Esophagus mucosa (tissue), 1 donor: ENCODE results near the gene KLRF1. TPM values are rescaled to one million over a fixed set of nuclear protein-coding genes. Genes with fewer than 3 reads are reported as not detected.

Experiments
- ATAC-seq: fragments of 200-7000 bp; cut with Tn5 transposase; one replicate; pipeline ENCODE4 v1.9.1; 2020
- total RNA-seq: library from RNA; stranded (reverse); gene quantifications from one replicate; pipeline ENCODE4 v1.2.4, GENCODE V29; 2023
- donor health status: DM: yes; HTN: yes; CAD: no.

Gene KLRF1
- total RNA-seq, 1 donor from 2014 or later = 0.36 TPM

- no peak for ATAC-seq
Observed at GRCh38 chr12:9809866-9810265, 17.4 kb upstream of the KLRF1 start.

GRCh38 chr12:9810671-9811070, 16.6 kb upstream of the KLRF1 start:
- ATAC-seq = no peak

- ATAC-seq = no peak
Observed at GRCh38 chr12:9811621-9812020, 15.7 kb upstream of the KLRF1 start.

GRCh38 chr12:9813821-9814798, 13.2 kb upstream of the KLRF1 start:
- ATAC-seq = peak; percentile 96

- ATAC-seq = no peak
Observed at GRCh38 chr12:9820281-9820930, 6.9 kb upstream of the KLRF1 start.

GRCh38 chr12:9829483-9829882, 2.2 kb downstream of the KLRF1 start:
- ATAC-seq = no peak

GRCh38 chr12:9829982-9830381, 2.7 kb downstream of the KLRF1 start:
- ATAC-seq = no peak

- no peak for ATAC-seq
Observed at GRCh38 chr12:9831720-9832119, 4.4 kb downstream of the KLRF1 start.

GRCh38 chr12:9843407-9843806, 16.1 kb downstream of the KLRF1 start:
- ATAC-seq = no peak

- ATAC-seq = no peak
Observed at GRCh38 chr12:9848899-9849298, 21.6 kb downstream of the KLRF1 start.

GRCh38 chr12:9851050-9851449, 23.8 kb downstream of the KLRF1 start:
- ATAC-seq = no peak

GRCh38 chr12:9851927-9852326, 24.6 kb downstream of the KLRF1 start:
- ATAC-seq = no peak

- no peak for ATAC-seq
Observed at GRCh38 chr12:9856151-9856550, 28.9 kb downstream of the KLRF1 start.

GRCh38 chr12:9856894-9857293, 29.6 kb downstream of the KLRF1 start:
- ATAC-seq = no peak

- no peak for ATAC-seq
Observed at GRCh38 chr12:9858135-9858534, 30.9 kb downstream of the KLRF1 start.

- ATAC-seq = no peak
Observed at GRCh38 chr12:9864913-9865675, 37.8 kb downstream of the KLRF1 start.

- no peak for ATAC-seq
Observed at GRCh38 chr12:9866860-9867269, 39.6 kb downstream of the KLRF1 start.

GRCh38 chr12:9867531-9867930, 40.2 kb downstream of the KLRF1 start:
- no peak for ATAC-seq

- ATAC-seq = no peak
Observed at GRCh38 chr12:9868311-9868801, 41.1 kb downstream of the KLRF1 start.

- ATAC-seq = no peak
Observed at GRCh38 chr12:9868951-9869306, 41.6 kb downstream of the KLRF1 start.

GRCh38 chr12:9869307-9870161, 42.3 kb downstream of the KLRF1 start, which contains the start of gene CLEC2B:
TSS of gene CLEC2B (minus strand) at chr12:9869354.
- ATAC-seq = peak; percentile 57
